AG04450 (cell line): ENCODE results near the gene RNF10. TPM values are rescaled to one million over a fixed set of nuclear protein-coding genes. Genes with fewer than 3 reads are reported as not detected.

ENCODE experiments used
- CTCF ChIA-PET: fragments of 300-600, 350-600 bp; formaldehyde crosslinking; extraction: SDS; loops from one replicate; lab custom pipeline; 2022; ENCODE audit warnings: antibody characterized with exemption, inconsistent platforms; lab: Charles Lee
- POLR2A ChIA-PET: fragments of 350-600 bp; formaldehyde crosslinking; extraction: SDS; loops from one replicate; lab custom pipeline; 2021; ENCODE audit warnings: antibody characterized with exemption, inconsistent platforms; lab: Yijun Ruan, JAX
- DNase-seq: peaks from one replicate; pipeline ENCODE4 v3.0.0-alpha.2; 2011; ENCODE audit warnings: low read depth, low spot score
- H3K27ac ChIP-seq: one replicate; pipeline ENCODE4 v1.5.1; 2012; ENCODE audit warnings: low read depth, low read length, control low read depth
- H3K27me3 ChIP-seq: one replicate; pipeline ENCODE4 v1.6.0; 2012; ENCODE audit warnings: low read length; ENCODE audit not compliant: control insufficient read depth, insufficient read depth
- H3K4me3 ChIP-seq: 2 replicates; pipeline ENCODE4 v1.5.1; 2011; ENCODE audit warnings: mild to moderate bottlenecking, low read depth, low read length, control low read depth
- H3K9me3 ChIP-seq: 2 replicates; pipeline ENCODE4 v1.5.1; 2012; ENCODE audit warnings: low read length; ENCODE audit not compliant: control insufficient read depth, insufficient read depth
- polyA plus RNA-seq: library from polyadenylated mRNA; depleted of rRNA; stranded (reverse); fragments of >200 nt; gene quantifications from 2 replicates; pipeline ENCODE4 v1.2.3, GENCODE V29; 2011
- TF ChIP-seq, protein P1 (sequence below): IDR thresholded peaks from 2 replicates; pipeline ENCODE4 v1.5.1; 2011; ENCODE audit warnings: low read depth, low read length, control low read depth, inconsistent platforms

The RNF10 gene
- polyA plus RNA-seq, 1 experiment: 105 TPM

DNA sequence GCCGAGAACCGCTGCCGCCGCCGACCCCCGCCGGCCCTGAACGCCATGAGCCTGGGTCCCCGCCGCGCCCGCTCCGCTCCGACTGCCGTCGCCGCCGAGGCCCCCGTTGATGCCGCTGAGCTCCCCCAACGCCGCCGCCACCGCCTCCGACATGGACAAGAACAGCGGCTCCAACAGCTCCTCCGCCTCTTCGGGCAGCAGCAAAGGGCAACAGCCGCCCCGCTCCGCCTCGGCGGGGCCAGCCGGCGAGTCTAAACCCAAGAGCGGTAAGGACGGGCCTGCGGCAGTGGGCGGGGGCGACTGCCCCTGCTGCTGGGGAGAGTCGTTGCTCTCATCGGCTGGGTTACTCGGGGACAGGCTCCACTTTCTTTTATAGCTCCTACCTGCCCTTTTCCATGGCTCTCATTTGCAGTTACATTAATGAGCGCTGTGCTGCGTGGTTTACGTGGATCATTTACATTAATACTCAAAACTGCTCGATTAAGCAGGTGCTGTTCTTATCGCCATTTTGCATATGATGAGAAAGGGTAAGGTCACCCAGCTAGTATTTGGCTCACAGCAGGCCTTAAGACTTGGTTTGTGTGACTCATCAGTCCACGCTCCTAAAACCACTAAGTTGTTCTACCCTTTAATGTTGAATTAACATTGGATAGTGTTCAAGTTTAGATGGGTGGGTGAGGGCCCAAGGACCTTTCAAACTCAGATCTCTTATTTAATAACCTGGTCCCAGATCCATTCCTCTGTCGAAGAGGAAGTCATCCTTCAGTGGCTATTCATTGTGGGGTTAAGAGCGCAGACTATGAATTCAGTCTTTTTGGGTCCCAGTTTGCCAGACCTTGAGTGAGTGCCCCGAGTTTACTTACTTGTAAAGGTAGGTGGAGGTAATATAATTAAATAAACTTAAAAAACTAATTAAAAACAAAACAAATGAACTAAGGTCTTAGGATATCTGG is 823 bp downstream of the RNF10 start:
- CTCF ChIA-PET: interaction anchor here (0.6 to 1.1 kb wide), 2 partner anchors 48 to 77 kb away, joined by 3 to 5 read pairs; no protein-coding TSS in a partner anchor
- H3K9me3 ChIP-seq: no peaks in the 10 kb centered on the region; the same call in 1 of the 2 replicates
- peak overlapping the region; percentile 71 for H3K4me3 ChIP-seq
- POLR2A ChIA-PET: interaction anchor here (0.6 to 1.0 kb wide), 3 partner anchors 35 to 334 kb away, joined by 3 to 5 read pairs (median 4); partner anchors contain the start of genes DYNLL1 and RPLP0
- H3K27me3 ChIP-seq: no peaks in the 10 kb centered on the region
- DNase-seq: peak; percentile 55
- H3K27ac ChIP-seq: peak overlapping the region; percentile 80
- TF ChIP-seq, protein P1, sequence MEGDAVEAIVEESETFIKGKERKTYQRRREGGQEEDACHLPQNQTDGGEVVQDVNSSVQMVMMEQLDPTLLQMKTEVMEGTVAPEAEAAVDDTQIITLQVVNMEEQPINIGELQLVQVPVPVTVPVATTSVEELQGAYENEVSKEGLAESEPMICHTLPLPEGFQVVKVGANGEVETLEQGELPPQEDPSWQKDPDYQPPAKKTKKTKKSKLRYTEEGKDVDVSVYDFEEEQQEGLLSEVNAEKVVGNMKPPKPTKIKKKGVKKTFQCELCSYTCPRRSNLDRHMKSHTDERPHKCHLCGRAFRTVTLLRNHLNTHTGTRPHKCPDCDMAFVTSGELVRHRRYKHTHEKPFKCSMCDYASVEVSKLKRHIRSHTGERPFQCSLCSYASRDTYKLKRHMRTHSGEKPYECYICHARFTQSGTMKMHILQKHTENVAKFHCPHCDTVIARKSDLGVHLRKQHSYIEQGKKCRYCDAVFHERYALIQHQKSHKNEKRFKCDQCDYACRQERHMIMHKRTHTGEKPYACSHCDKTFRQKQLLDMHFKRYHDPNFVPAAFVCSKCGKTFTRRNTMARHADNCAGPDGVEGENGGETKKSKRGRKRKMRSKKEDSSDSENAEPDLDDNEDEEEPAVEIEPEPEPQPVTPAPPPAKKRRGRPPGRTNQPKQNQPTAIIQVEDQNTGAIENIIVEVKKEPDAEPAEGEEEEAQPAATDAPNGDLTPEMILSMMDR: no peak

DNA sequence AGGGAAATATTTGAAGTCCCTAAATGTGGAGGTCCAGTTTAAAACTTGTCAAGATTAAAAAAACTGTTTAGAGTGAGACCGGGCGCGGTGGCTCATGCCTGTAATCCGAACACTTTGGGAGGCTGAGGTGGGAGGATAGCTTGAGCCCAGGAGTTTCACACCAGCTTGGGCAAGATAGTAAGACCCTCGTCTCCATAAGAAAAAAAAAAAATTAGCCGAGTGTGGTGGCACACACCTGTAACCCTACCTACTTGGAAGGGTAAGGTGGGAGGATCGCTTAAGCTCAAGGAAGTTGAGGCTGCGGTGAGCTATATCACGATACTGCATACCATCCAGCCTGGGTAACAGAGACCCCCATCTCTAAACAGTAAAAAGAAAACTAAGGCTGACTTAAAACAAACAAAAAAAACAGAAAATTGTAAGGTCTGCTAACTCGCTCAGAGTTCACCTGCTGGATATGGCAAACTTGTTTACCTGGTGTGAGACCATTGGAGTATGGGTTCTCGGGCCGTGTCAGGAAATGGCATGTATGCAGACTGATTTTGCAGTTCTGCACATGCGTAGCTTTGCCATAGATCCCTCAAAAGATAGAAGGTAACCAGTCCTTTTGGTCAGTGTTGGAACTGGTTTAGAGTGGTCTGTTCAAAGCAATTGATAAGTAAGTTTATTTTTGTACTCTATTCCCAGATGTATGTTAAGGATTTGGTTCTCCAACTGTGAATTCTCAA is 2.1 kb downstream of the RNF10 start:
- no peaks in the 10 kb centered on the region; the same call in 1 of the 2 replicates for H3K9me3 ChIP-seq
- CTCF ChIA-PET: no interaction called here
- H3K4me3 ChIP-seq: peak overlapping the region; percentile 71
- no peak for DNase-seq
- H3K27me3 ChIP-seq: no peaks in the 10 kb centered on the region
- TF ChIP-seq, protein P1: no peak
- POLR2A ChIA-PET: interaction anchor here (0.6 to 1.0 kb wide), 2 partner anchors 39 to 335 kb away, joined by 3 to 6 read pairs; partner anchors contain the start of gene RPLP0
- H3K27ac ChIP-seq: no peak overlapping the region

DNA sequence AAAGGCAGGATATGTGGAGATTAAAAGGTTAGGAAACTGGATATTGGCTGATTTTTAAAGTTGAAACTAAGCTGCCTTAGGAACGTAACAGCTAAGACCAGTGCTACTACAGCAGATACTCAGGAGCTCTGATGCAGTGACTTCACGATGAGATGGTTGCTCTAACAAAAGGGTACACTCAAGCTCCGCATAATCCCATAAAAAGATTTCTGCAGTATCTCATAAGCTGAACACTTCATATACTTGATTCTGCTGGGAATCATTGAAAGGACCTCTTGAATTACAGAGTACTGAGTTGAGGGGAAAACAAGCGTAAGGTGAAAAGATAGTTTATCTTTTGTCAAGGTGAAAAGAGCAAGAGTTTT is 3.7 kb downstream of the RNF10 start:
- no peak for DNase-seq
- POLR2A ChIA-PET: interaction anchor here (1.2 kb wide), 1 partner anchor 44 kb away, joined by 3 read pairs; the partner anchor contains the start of gene POP5
- Histone ChIP-seq H3K4me3 (peak overlapping the region; percentile 27; the same call in 1 of the 2 replicates), H3K27ac (no peak overlapping the region), H3K27me3 (no peaks in the 10 kb centered on the region), H3K9me3 (no peaks in the 10 kb centered on the region; the same call in 1 of the 2 replicates)
- TF ChIP-seq, protein P1: no peak
- CTCF ChIA-PET: interaction anchor here (0.6 kb wide), 1 partner anchor 693 kb away, joined by 3 read pairs; no protein-coding TSS in a partner anchor

DNA sequence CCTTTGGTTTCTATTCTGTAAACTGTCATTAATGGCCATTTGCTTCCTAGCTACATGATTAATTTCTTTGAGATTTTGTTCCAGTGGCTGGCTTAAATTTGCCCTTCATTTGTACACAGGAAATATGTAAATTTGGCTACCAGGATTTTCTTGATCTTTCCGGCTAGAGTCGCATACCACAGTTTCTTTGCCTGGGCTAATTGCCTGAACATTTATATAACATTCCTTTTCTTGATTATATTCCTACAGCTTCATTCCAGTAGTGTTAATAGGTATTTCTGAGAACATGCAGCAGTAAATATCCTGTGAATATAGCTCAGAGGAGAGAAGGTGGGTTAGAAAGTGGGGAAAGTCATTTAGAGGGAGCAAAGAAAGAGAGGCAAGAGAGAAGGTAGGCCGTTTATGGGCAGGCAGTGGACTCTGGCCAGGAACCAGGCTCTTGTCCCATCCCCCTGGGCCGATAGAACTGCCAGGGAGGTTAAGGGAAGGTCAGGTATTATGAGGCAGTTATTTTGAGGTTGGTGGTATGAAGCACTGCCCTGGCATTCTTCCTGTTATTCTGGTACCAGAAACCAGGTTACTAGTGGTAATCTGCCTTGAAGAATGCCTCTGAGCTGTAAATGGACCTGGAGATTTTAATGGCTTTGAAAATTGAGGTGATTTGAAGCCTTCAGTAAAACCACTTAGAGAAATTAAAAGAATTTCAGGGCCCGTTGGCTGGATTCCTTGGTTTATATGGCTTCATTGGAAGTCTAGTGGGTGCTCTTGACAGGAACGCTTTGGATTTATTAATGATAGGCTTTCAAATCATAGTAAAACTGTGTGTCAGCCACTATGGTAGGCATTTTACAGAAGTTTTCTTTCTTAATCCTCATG is 4.4 kb downstream of the RNF10 start:
- ChIA-PET POLR2A (interaction anchor here (0.9 to 1.1 kb wide), 2 partner anchors 9 to 64 kb away, joined by 3 read pairs; no protein-coding TSS in a partner anchor), CTCF (interaction anchor here (0.6 kb wide), 1 partner anchor 692 kb away, joined by 3 read pairs; no protein-coding TSS in a partner anchor)
- DNase-seq: no peak
- Histone ChIP-seq H3K4me3 (peak overlapping the region; percentile 10; the same call in 1 of the 2 replicates), H3K27ac (no peak overlapping the region), H3K9me3 (no peaks in the 10 kb centered on the region; the same call in 1 of the 2 replicates), H3K27me3 (no peaks in the 10 kb centered on the region)
- TF ChIP-seq, protein P1: no peak
